VCaP (cell line): ENCODE data around the gene RAB5IF.
A peak's percentile ranks its signal among the peaks of the same experiment; 100 is the strongest.

ENCODE experiments used
- H3K27ac ChIP-seq: fragments of 450-650 bp; 2 replicates; pipeline ENCODE4 v1.5.1; 2017
- TF ChIP-seq, protein P1 (sequence below): fragments of 450-650 bp; conservative IDR thresholded peaks from 2 replicates; pipeline ENCODE4 v1.5.1; 2017; ENCODE audit warnings: mild to moderate bottlenecking, moderate library complexity

Gene RAB5IF

DNA sequence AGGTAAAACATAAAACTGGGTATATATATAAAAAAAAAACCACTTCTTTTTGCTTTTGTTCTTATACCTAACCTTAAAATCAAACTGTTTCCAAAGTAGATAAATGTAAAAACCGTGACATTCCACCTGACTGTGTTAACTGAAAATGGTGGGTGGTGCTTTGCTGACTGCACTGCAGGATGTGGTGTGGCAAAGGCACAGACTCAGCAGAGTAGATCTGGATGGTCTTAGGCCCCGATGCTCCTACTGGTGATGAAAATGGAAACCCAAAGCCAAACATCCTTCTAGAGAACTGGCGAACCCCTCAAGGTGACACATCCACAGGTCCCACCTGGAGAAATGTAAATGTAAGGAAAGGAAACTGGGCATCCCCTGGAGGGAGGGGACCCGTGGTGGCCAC, 23.3 kb upstream of the RAB5IF start:
- TF ChIP-seq, protein P1, sequence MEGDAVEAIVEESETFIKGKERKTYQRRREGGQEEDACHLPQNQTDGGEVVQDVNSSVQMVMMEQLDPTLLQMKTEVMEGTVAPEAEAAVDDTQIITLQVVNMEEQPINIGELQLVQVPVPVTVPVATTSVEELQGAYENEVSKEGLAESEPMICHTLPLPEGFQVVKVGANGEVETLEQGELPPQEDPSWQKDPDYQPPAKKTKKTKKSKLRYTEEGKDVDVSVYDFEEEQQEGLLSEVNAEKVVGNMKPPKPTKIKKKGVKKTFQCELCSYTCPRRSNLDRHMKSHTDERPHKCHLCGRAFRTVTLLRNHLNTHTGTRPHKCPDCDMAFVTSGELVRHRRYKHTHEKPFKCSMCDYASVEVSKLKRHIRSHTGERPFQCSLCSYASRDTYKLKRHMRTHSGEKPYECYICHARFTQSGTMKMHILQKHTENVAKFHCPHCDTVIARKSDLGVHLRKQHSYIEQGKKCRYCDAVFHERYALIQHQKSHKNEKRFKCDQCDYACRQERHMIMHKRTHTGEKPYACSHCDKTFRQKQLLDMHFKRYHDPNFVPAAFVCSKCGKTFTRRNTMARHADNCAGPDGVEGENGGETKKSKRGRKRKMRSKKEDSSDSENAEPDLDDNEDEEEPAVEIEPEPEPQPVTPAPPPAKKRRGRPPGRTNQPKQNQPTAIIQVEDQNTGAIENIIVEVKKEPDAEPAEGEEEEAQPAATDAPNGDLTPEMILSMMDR = no peak
- no peak overlapping the region for H3K27ac ChIP-seq

DNA sequence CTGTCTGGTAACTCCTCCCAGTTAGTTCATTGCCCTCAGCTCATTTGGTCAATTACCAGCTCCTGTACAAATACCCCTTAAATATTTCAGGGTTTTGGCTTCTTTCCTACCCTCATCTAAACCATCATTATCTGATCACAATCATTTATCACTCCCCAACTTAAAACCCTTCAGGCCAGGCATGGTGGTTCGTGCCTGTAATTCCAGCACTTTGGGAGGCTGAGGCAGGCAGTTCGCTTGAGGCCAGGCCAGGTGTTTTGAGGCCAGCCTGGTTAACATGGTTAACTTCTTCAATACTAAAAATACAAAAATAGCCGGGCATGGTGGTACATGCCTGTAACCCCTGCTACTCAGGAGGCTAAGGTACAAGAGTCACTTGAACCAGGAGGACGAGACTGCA, 22.8 kb upstream of the RAB5IF start:
- no peak overlapping the region for H3K27ac ChIP-seq
- TF ChIP-seq, protein P1 = no peak

DNA sequence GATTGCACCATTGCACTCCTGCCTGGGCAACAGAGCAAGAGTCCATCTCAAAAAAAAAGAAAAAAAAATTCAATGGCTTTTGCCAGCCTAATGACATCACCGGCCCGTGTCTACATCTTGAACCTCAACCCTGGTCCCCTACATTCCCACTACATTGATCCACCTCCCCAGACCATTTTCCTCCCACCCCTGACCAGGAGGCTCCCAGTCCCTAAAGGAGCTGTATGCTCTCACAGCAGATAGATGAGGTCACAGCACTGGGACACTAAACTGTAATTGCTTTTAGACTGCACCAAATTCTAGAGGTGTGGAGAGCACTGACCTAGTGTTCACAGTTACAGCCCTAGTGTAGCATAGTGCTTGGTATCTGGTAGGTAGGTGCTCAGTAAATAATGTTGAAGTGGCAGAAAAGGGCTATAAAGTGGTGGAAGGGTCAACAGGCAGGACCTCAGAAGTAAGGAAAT, 21.5 kb upstream of the RAB5IF start:
- H3K27ac ChIP-seq = no peak overlapping the region; the same call in 1 of the 2 replicates
- TF ChIP-seq, protein P1 = no peak

DNA sequence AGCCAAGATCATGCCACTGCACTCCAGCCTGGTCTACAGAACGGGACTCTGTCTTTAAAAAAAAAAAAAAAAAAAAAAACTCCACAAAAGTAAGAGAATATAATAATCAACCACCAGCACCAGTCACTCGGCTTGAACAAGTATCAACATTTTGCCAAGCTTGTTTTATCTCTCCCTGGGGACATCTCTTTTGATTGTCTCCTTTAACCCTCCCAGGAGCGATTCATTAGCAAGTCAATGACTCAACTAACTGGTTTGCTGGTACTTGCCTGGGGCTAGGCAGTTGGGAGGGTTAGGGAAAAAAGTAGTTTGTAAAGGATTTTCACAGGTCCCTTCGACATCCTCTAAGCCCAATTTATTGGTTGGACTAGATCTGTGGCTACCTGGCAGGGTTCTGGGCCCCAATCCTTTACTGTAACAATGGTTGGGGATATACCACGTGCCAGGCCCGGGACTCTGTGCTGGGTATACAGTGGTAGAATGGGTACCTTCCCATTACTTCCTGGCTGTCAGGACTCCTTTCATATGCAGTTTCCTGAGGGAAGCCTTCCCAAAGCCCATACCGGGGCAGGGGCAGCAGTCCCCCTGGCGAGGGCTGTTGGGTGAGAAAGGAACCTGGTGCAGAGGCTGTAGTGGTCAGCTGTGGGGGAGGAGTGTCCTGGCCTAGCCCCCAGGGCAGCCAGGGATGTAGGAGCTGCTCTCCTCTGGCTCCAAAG, 20.0 kb upstream of the RAB5IF start:
- H3K27ac ChIP-seq = peak overlapping the region; percentile 31; the same call in 1 of the 2 replicates
- TF ChIP-seq, protein P1 = no peak

DNA sequence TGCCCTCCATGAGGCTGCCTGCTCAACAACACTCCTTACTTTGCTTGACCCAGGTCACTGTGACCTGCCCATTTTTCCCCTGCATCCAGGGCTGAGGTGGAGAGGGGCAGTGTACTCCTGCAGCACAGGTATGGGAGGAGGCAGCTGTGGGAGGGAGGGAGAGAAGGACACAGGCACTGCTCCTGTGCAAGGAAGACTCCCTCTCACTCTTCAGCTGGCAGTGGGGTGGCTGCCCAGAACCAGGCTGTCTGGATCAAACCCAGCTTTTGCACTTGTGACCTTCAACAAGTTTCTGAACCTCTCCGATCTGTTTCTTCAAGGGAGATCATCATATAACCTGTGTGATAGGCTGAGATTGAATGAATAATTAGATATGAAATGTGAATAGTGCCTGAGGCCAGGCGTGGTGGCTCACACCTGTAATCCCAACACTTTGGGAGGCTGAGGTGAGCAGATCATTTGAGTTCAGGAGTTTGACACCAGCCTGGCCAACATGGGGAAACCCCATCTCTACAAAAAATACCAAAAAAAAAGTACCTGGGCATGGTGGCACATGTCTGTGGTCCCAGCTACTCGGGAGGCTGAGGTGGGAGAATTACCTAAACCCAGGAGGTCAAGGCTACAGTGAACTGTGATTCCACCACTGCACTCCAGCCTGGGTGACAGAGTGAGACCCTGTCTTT, 18.1 kb upstream of the RAB5IF start:
- H3K27ac ChIP-seq = no peak overlapping the region
- TF ChIP-seq, protein P1 = no peak

DNA sequence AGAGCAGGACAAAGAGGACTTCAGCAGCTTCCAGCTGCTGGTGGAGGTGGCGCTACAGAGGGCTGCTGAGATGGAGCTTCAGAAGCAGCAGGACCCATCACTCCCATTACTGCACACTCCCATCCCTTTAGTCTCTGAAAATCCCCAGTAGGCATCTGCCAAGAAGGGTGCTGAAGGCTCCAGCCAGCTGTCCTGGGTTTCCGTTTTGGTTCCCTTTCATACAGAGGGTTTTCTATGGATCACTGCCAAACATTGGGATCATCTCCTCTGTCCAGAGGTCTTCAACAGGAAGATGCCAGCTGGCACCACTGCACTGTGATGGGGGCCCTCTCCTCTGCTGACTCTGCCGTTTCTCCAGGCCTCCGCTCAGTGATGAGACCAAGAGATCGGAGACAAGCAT, 14.3 kb upstream of the RAB5IF start:
- peak overlapping the region; percentile 30; the same call in 1 of the 2 replicates for H3K27ac ChIP-seq
- TF ChIP-seq, protein P1 = no peak

DNA sequence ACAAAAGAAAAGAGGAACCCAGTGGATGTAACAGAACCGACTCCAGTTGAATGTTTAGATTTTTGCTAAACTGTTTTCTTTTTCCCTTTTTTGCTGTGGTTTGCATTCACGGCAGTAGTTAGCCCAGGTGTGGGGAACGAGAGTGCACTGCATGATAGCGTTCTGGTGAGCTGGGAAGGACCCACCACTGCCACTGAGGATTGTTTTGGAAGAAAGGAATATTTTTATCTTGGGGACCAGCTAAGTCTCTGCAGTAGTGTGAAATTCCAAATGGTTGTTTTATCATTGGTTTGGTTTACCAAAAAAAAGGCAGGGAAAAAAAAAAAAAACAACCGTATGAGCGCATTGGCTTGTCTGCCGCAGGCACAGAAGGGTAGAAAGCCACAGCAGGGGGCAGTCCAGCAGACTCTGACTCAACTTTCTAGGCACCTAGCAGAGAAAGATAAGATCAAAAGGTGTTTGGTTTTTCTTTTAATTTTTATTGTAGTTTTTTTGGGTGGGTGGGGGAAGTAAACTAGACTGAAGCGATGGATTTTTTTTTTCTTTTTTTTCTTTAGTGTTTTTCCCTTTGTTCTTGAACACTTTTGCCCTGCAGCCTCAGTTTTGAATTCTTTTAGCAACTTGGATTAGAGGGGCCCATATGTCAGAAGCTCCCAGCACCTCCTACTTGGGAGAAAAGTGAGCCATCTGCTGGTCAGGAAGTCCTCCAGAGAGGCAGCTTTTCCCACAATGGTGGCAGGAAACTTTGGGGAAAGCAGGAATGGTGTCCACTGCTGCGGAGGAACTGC, 13.5 kb upstream of the RAB5IF start:
- peak overlapping the region; percentile 30; the same call in 1 of the 2 replicates for H3K27ac ChIP-seq
- TF ChIP-seq, protein P1 = peak; percentile 77
